Prostate gland (tissue), 2 donors: ENCODE measurements around the gene POLK.

Experiments used
- CTCF ChIP-seq, 4 experiments: fragments of 200-600 bp in 2 of 4; fragments of 450-650 bp in 2 of 4; sonication (generic) in 2 of 4; IDR thresholded peaks; 1 replicate in 3 of 4; 2 replicates in 1 of 4; pipeline ENCODE4 v1.5.1; 2016 to 2019; ENCODE audit warnings: antibody characterized with exemption in 4 of 4, mild to moderate bottlenecking in 2 of 4, moderate library complexity in 2 of 4
- POLR2A ChIP-seq: fragments of 450-650 bp; IDR thresholded peaks from one replicate; pipeline ENCODE4 v1.6.1; 2016; ENCODE audit warnings: antibody characterized with exemption, mild to moderate bottlenecking
- POLR2AphosphoS5 ChIP-seq: sonication (generic); formaldehyde crosslinking; IDR thresholded peaks from one replicate; pipeline ENCODE4 v1.6.1; 2017; ENCODE audit warnings: antibody characterized with exemption

GRCh38 chr5:75468593-75468992 is 43.1 kb upstream of the POLK start:
- TF ChIP-seq POLR2A (no peak), POLR2AphosphoS5 (no peak), CTCF (IDR thresholded peaks at IDR 0.05) (no peak)
